HCT116 (cell line): Measurements from ENCODE around the gene SIL1. TPM values are rescaled to one million over a fixed set of nuclear protein-coding genes. Genes with fewer than 3 reads are reported as not detected.

ENCODE experiments used
- ATAC-seq: fragments of 200-7000 bp; cut with Tn5 transposase; 2 replicates; pipeline ENCODE4 v1.9.1; 2020; ENCODE audit warnings: mild to moderate bottlenecking, moderate library complexity
- BruUV-seq: library from RNA; stranded (reverse); fragments of 400-500 nt; replicated peaks from 2 replicates; lab custom pipeline; 2021; lab: Mats Ljungman, UMichigan
- CTCF ChIA-PET: fragments of 300-600 bp; sonication (Branson Sonifier 250); formaldehyde crosslinking; loops from one replicate; lab custom pipeline; 2021; ENCODE audit warnings: antibody characterized with exemption; lab: Charles Lee
- POLR2A ChIA-PET: fragments of 300-600, 350-600 bp; sonication (Branson Sonifier 250); formaldehyde crosslinking; loops from one replicate; lab custom pipeline; 2021; ENCODE audit warnings: antibody characterized with exemption; lab: Charles Lee
- RAD21 ChIA-PET, 2 experiments: fragments of 300-600 bp; sonication (Branson Sonifier 250); formaldehyde crosslinking; loops; one replicate each; lab custom pipeline; 2023; ENCODE audit warnings: low total read pairs in 2 of 2; ENCODE audit not compliant: uncharacterized antibody in 2 of 2, unreplicated experiment in 2 of 2, low non-redundant PET in 1 of 2; lab: Charles Lee
- DNase-seq: peaks from one replicate; pipeline ENCODE4 v3.0.0-alpha.2; 2010; ENCODE audit warnings: low read depth, low spot score
- H2AFZ ChIP-seq: fragments of 200-600 bp; shearing (Covaris generic), sonication (generic); 2 replicates; pipeline ENCODE4 v1.6.1; 2017; ENCODE audit warnings: low read depth, mixed run types, mixed read lengths, antibody characterized with exemption, low read length; ENCODE audit not compliant: poor library complexity, severe bottlenecking
- H3K27ac ChIP-seq: 2 replicates; pipeline ENCODE4 v1.5.1; 2012; ENCODE audit warnings: low read depth, low read length
- H3K27me3 ChIP-seq: fragments of 200-600 bp; sonication (generic); 2 replicates; pipeline ENCODE4 v1.6.1; 2016; ENCODE audit warnings: mixed run types, low read length, mixed read lengths; ENCODE audit not compliant: insufficient read depth
- H3K36me3 ChIP-seq, 2 experiments: fragments of 200-500 bp in 1 of 2; fragments of 200-600 bp in 1 of 2; sonication (Bioruptor generic) in 1 of 2; sonication (generic) in 1 of 2; 2 replicates each; pipeline versions ENCODE4 v1.5.1 to v1.6.1; 2014 to 2016; ENCODE audit warnings: low read length in 2 of 2, inconsistent platforms in 1 of 2, mixed read lengths in 1 of 2, mixed run types in 1 of 2; ENCODE audit not compliant: insufficient read depth in 2 of 2, control insufficient read depth in 1 of 2
- H3K4me1 ChIP-seq, 2 experiments: fragments of 200-600 bp in 1 of 2; sonication (generic) in 1 of 2; 2 replicates each; pipeline versions ENCODE4 v1.5.1 to v1.6.1; 2012 to 2017; ENCODE audit warnings: low read length in 2 of 2, inconsistent platforms in 1 of 2, mild to moderate bottlenecking in 1 of 2, mixed read lengths in 1 of 2, mixed run types in 1 of 2, moderate library complexity in 1 of 2; ENCODE audit not compliant: insufficient read depth in 2 of 2, control insufficient read depth in 1 of 2
- H3K4me2 ChIP-seq: fragments of 200-600 bp; sonication (generic); 2 replicates; pipeline ENCODE4 v1.6.1; 2017; ENCODE audit warnings: mixed run types, low read length, mixed read lengths
- H3K4me3 ChIP-seq, 2 experiments: fragments of 200-600 bp in 1 of 2; sonication (generic) in 1 of 2; replicated peaks in 1 of 2; 2 replicates each; pipeline ENCODE4 v1.5.1; 2011 to 2016; ENCODE audit warnings: low read length in 2 of 2, control low read depth in 1 of 2, low read depth in 1 of 2, mild to moderate bottlenecking in 1 of 2, mixed read lengths in 1 of 2, mixed run types in 1 of 2
- H3K79me2 ChIP-seq: fragments of 200-600 bp; sonication (generic); 2 replicates; pipeline ENCODE4 v1.6.1; 2017; ENCODE audit warnings: mild to moderate bottlenecking, mixed run types, low read length, moderate library complexity, mixed read lengths; ENCODE audit not compliant: insufficient read depth
- H3K9ac ChIP-seq: fragments of 200-600 bp; sonication (generic); 2 replicates; pipeline ENCODE4 v1.6.1; 2016; ENCODE audit warnings: low read length, mixed read lengths
- H3K9me2 ChIP-seq: fragments of 200-600 bp; sonication (generic), shearing (Covaris generic); 2 replicates; pipeline ENCODE4 v1.6.1; 2017; ENCODE audit warnings: mixed run types, mild to moderate bottlenecking, moderate library complexity; ENCODE audit not compliant: insufficient read depth
- H3K9me3 ChIP-seq, 2 experiments: fragments of 200-500 bp in 1 of 2; fragments of 200-600 bp in 1 of 2; sonication (Bioruptor generic) in 1 of 2; sonication (generic) in 1 of 2; 2 replicates each; pipeline ENCODE4 v1.6.1; 2014 to 2017; ENCODE audit warnings: low read length in 2 of 2, mixed read lengths in 2 of 2, inconsistent platforms in 1 of 2, low read depth in 1 of 2, mild to moderate bottlenecking in 1 of 2, mixed run types in 1 of 2, moderate library complexity in 1 of 2; ENCODE audit not compliant: control insufficient read depth in 1 of 2, insufficient read depth in 1 of 2
- H4K20me1 ChIP-seq: fragments of 200-600 bp; sonication (generic), shearing (Covaris generic); 2 replicates; pipeline ENCODE4 v1.6.1; 2017; ENCODE audit warnings: mixed run types, mild to moderate bottlenecking, moderate library complexity; ENCODE audit not compliant: insufficient read depth
- CBX3 ChIP-seq: IDR thresholded peaks from 2 replicates; pipeline ENCODE4 v1.6.1; 2012; ENCODE audit warnings: low read depth
- CEBPB ChIP-seq: IDR thresholded peaks from 2 replicates; pipeline ENCODE4 v1.6.1; 2012; ENCODE audit warnings: low read depth
- EGR1 ChIP-seq: IDR thresholded peaks from 2 replicates; pipeline ENCODE4 v1.6.1; 2012; ENCODE audit warnings: low read depth
- ELF1 ChIP-seq: IDR thresholded peaks from 2 replicates; pipeline ENCODE4 v1.6.1; 2012; ENCODE audit warnings: low read depth, borderline replicate concordance
- EZH2 ChIP-seq: fragments of 200-600 bp; sonication (generic); IDR thresholded peaks from 2 replicates; pipeline ENCODE4 v1.6.1; 2017; ENCODE audit warnings: antibody characterized with exemption, mixed run types
- EZH2phosphoT487 ChIP-seq: fragments of 200-600 bp; IDR thresholded peaks from 2 replicates; pipeline ENCODE4 v1.6.1; 2018; ENCODE audit warnings: antibody characterized with exemption, borderline replicate concordance
- JUND ChIP-seq: IDR thresholded peaks from 2 replicates; pipeline ENCODE4 v1.6.1; 2012
- MAX ChIP-seq: IDR thresholded peaks from 2 replicates; pipeline ENCODE4 v1.6.1; 2012
- POLR2AphosphoS5 ChIP-seq: IDR thresholded peaks from 2 replicates; pipeline ENCODE4 v1.6.1; 2011; ENCODE audit warnings: mild to moderate bottlenecking, low read depth, low read length, moderate library complexity
- RAD21 ChIP-seq: IDR thresholded peaks from 2 replicates; pipeline ENCODE4 v1.6.1; 2012; ENCODE audit warnings: low read depth, mild to moderate bottlenecking
- REST ChIP-seq: IDR thresholded peaks from 2 replicates; pipeline ENCODE4 v1.6.1; 2012; ENCODE audit warnings: low read depth
- SIN3A ChIP-seq: IDR thresholded peaks from 2 replicates; pipeline ENCODE4 v1.6.1; 2012; ENCODE audit warnings: low read depth
- TCF7L2 ChIP-seq: IDR thresholded peaks from 2 replicates; pipeline ENCODE4 v1.7.0; 2011; ENCODE audit warnings: borderline replicate concordance, inconsistent platforms; ENCODE audit not compliant: insufficient read depth, insufficient read length; ENCODE audit errors: extremely low read depth
- ZBTB33 ChIP-seq: IDR thresholded peaks from 2 replicates; pipeline ENCODE4 v1.6.1; 2011; ENCODE audit warnings: mild to moderate bottlenecking, low read length, moderate library complexity; ENCODE audit not compliant: insufficient replicate concordance; ENCODE audit errors: extremely low read depth
- ZNF274 ChIP-seq: fragments of 200-500 bp; sonication (Bioruptor generic); IDR thresholded peaks from 2 replicates; pipeline ENCODE4 v1.6.1; 2014; ENCODE audit warnings: mild to moderate bottlenecking, low read depth, low read length, inconsistent platforms
- intact Hi-C: fragments of 100-400 bp; cut with micrococcal nuclease; formaldehyde crosslinking; loops from 2 replicates; pipeline ENCODE4 v1.10.0; 2022
- total RNA-seq: library from RNA; stranded (reverse); gene quantifications from one replicate; pipeline ENCODE4 v1.2.1, GENCODE V29; 2021; ENCODE audit not compliant: unreplicated experiment
- TF ChIP-seq, protein P1 (sequence below), 3 experiments: fragments of 200-600 bp in 1 of 3; sonication (generic) in 1 of 3; IDR thresholded peaks in 2 of 3; conservative IDR thresholded peaks in 1 of 3; 2 replicates each; pipeline ENCODE4 v1.5.1; 2012 to 2017; ENCODE audit warnings: low read depth in 2 of 3, low read length in 2 of 3, antibody characterized with exemption in 1 of 3, borderline replicate concordance in 1 of 3, control low read depth in 1 of 3, mild to moderate bottlenecking in 1 of 3, mixed read lengths in 1 of 3, mixed run types in 1 of 3, moderate library complexity in 1 of 3; ENCODE audit not compliant: insufficient read depth in 1 of 3
- TF ChIP-seq, protein P2 (sequence below): IDR thresholded peaks from 2 replicates; pipeline ENCODE4 v1.6.1; 2012

Gene SIL1
- total RNA-seq, 1 experiment from 2014 or later: 34.0 TPM

GRCh38 chr5:138927544-138927943, 270.6 kb downstream of the SIL1 start:
- Histone ChIP-seq H3K27me3 (no peaks in the 10 kb centered on the region), H3K36me3 (peaks cover 29 to 46% of the 10 kb centered on the region in 2 experiments), H3K4me2 (no peak overlapping the region), H3K9me2 (no peaks in the 10 kb centered on the region), H3K4me1 (no peaks in the 10 kb centered on the region), H2AFZ (no peak overlapping the region), H3K4me3 (no peak overlapping the region), H3K27ac (no peak overlapping the region), H3K79me2 (no peaks in the 10 kb centered on the region), H3K9me3 (no peaks in the 10 kb centered on the region), H3K9ac (no peak overlapping the region), H4K20me1 (no peaks in the 10 kb centered on the region; the same call in 1 of the 2 replicates)
- ChIA-PET CTCF (no interaction called here), POLR2A (no interaction called here), RAD21 (no interaction called here)
- ATAC-seq (no peak), DNase-seq (no peak)
- no TSS peak for BruUV-seq
- TF ChIP-seq REST (no peak), POLR2AphosphoS5 (no peak), RAD21 (no peak), ELF1 (no peak), CEBPB (no peak), EGR1 (no peak), ZBTB33 (no peak), ZNF274 (no peak), TCF7L2 (no peak), JUND (no peak), EZH2phosphoT487 (no peak), MAX (no peak), SIN3A (no peak), CBX3 (no peak), EZH2 (no peak)
- TF ChIP-seq, protein P1, sequence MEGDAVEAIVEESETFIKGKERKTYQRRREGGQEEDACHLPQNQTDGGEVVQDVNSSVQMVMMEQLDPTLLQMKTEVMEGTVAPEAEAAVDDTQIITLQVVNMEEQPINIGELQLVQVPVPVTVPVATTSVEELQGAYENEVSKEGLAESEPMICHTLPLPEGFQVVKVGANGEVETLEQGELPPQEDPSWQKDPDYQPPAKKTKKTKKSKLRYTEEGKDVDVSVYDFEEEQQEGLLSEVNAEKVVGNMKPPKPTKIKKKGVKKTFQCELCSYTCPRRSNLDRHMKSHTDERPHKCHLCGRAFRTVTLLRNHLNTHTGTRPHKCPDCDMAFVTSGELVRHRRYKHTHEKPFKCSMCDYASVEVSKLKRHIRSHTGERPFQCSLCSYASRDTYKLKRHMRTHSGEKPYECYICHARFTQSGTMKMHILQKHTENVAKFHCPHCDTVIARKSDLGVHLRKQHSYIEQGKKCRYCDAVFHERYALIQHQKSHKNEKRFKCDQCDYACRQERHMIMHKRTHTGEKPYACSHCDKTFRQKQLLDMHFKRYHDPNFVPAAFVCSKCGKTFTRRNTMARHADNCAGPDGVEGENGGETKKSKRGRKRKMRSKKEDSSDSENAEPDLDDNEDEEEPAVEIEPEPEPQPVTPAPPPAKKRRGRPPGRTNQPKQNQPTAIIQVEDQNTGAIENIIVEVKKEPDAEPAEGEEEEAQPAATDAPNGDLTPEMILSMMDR (IDR thresholded peaks at IDR 0.05 in 2 of 3, conservative IDR thresholded peaks at IDR 0.05 in 1 of 3; ENCODE audit: borderline replicate concordance in 1 of 3, insufficient read depth in 1 of 3, low read depth in 2 of 3, low read length in 2 of 3): no peak
- TF ChIP-seq, protein P2, sequence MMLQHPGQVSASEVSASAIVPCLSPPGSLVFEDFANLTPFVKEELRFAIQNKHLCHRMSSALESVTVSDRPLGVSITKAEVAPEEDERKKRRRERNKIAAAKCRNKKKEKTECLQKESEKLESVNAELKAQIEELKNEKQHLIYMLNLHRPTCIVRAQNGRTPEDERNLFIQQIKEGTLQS: no peak
- intact Hi-C loops: no loop called here
